ENCODE data around the gene ALDH9A1. TPM values are rescaled to one million over a fixed set of nuclear protein-coding genes. Genes with fewer than 3 reads are reported as not detected.

The ALDH9A1 gene
- total RNA-seq, 6 experiments from 2014 or later: 69.7 to 139 (median 93.8) TPM

DNA sequence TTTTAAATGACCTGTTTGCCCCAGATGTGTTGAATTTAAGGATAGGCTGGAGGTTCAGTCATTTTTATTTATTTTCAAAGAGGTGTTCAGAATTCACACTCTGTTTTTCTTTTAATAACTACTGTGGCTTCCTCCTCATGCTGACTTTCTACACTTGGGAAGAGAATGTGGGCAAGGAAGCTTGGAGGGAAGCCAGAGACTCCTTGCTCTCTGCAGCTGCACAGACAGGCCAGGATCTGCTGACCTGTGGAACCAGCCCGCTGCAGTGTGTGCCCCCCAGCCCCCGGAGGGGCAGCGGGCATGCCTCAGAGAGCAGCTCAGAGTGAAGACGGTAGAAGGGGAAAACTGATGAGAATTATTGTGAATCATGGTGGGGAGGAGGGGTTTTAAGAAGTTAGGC lies 50.4 kb downstream of the ALDH9A1 start:
- no peaks in the 10 kb centered on the region for H3K9me3 ChIP-seq

GRCh38 chr1:165647517-165647916 lies 50.8 kb downstream of the ALDH9A1 start:
- H3K4me1 ChIP-seq: peaks cover 0 to 32% (median 8%) of the 10 kb centered on the region in 4 donors
- TF ChIP-seq POLR2A (IDR thresholded peaks at IDR 0.05) (no peak), CTCF (IDR thresholded peaks at IDR 0.05) (no peak)
- peaks cover 0 to 18% (median 3%) of the 10 kb centered on the region in 4 donors for H3K36me3 ChIP-seq
- no peak overlapping the region for H3K27ac ChIP-seq
- H3K27me3 ChIP-seq: no peaks in the 10 kb centered on the region
- intact Hi-C loops (cut with DNase I): no loop called here
- no peak for ATAC-seq
- no peaks in the 10 kb centered on the region for H3K9me3 ChIP-seq
- H3K4me3 ChIP-seq: no peak overlapping the region
- no peak for DNase-seq

More for the DNA sequence above, 50.4 kb downstream of the ALDH9A1 start:
- WGBS (ENCODE audit: insufficient coverage, low coverage, low lambda C conversion rate, missing lambda C conversion rate): 71% methylated on average over 3 of the region's 4 CpGs
- intact Hi-C loops (cut with DNase I): no loop called here
- Histone ChIP-seq H3K27ac (no peak overlapping the region), H3K27me3 (no peaks in the 10 kb centered on the region), H3K36me3 (peaks cover 0 to 18% (median 3%) of the 10 kb centered on the region in 4 donors), H3K4me1 (peaks cover 0 to 32% (median 8%) of the 10 kb centered on the region in 4 donors), H3K4me3 (no peak overlapping the region)
- TF ChIP-seq CTCF (IDR thresholded peaks at IDR 0.05) (no peak), POLR2A (IDR thresholded peaks at IDR 0.05) (no peak)
- ATAC-seq (no peak), DNase-seq (no peak)

DNA sequence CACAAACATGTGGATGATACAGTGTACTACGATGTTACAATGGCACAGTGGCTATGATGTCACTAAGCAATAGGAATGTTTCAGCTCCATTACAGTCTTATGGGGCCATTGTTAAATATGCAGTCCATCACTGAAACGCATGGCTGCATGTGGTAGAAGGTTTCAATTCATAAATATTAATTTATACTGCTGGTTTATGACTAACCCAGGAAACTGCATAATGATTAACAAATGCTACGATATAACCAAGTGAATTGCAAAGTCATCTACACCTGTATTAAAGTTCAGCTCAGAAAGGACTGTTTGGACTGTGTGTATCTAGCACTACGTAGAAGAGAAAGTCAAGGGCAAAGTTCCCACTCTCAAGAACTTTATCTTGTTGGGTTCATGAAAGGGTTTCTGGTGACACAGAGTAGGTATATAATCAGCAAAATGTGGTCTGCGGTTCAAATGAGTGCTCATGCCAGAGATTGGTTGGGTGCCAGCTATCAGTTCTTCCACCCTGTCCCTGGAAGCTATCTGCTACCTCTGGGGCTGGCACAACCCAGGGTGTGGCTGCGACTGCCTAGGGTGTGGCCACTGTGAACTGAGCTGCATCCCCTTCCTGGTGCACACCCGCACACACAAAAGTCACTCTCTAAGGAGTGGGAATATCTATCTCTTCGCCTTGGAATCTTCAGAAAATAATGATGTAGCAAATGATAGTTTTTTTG lies 52.6 kb downstream of the ALDH9A1 start:
- peak overlapping the region in 2 of 3 donors; percentile 60 to 72 for H3K27ac ChIP-seq
- TF ChIP-seq CTCF (IDR thresholded peaks at IDR 0.05): peak in 1 of 4 donors; percentile 11
- TF ChIP-seq POLR2A (IDR thresholded peaks at IDR 0.05): no peak
- H3K4me3 ChIP-seq: no peak overlapping the region
- peaks cover 0 to 45% (median 8%) of the 10 kb centered on the region in 4 donors for H3K4me1 ChIP-seq
- peak; percentile 88 to 92 (median 90) for ATAC-seq
- intact Hi-C loops (cut with DNase I): no loop called here
- 41% methylated on average over 8 of the region's 8 CpGs for WGBS (ENCODE audit: insufficient coverage, low coverage, low lambda C conversion rate, missing lambda C conversion rate)
- H3K36me3 ChIP-seq: peaks cover 0 to 8% (median 2%) of the 10 kb centered on the region in 4 donors
- no peaks in the 10 kb centered on the region for H3K27me3 ChIP-seq
- H3K9me3 ChIP-seq: no peaks in the 10 kb centered on the region
- DNase-seq: peak; percentile 55 to 67 (median 63)

GRCh38 chr1:165644064-165644735 lies 54.2 kb downstream of the ALDH9A1 start:
- ATAC-seq (no peak), DNase-seq (no peak)
- no peaks in the 10 kb centered on the region for H3K9me3 ChIP-seq
- intact Hi-C loops (cut with DNase I): no loop called here
- H3K36me3 ChIP-seq: no peaks in the 10 kb centered on the region
- WGBS (ENCODE audit: insufficient coverage, low coverage, low lambda C conversion rate, missing lambda C conversion rate): 63% methylated on average over 2 of the region's 2 CpGs
- H3K4me1 ChIP-seq: peaks cover 0 to 45% (median 10%) of the 10 kb centered on the region in 4 donors
- H3K27ac ChIP-seq: peak overlapping the region in 1 of 3 donors; percentile 72
- TF ChIP-seq POLR2A (IDR thresholded peaks at IDR 0.05): no peak
- TF ChIP-seq CTCF (IDR thresholded peaks at IDR 0.05): no peak
- no peak overlapping the region for H3K4me3 ChIP-seq
- H3K27me3 ChIP-seq: no peaks in the 10 kb centered on the region
